BE2C (cell line): ENCODE results near the gene HPGDS.
A peak's percentile ranks its signal among the peaks of the same experiment; 100 is the strongest.

Source experiments
- DNase-seq: peaks from one replicate; pipeline ENCODE4 v3.0.0-alpha.2; 2020
- H3K27me3 ChIP-seq: fragments of 250-450 bp; sonication (Bioruptor Pico); 2 replicates; pipeline ENCODE4 v1.5.1; 2020; ENCODE audit warnings: mild to moderate bottlenecking
- H3K36me3 ChIP-seq: fragments of 250-450 bp; sonication (Bioruptor Pico); 2 replicates; pipeline ENCODE4 v1.5.1; 2020; ENCODE audit warnings: mild to moderate bottlenecking
- H3K4me1 ChIP-seq: fragments of 250-450 bp; sonication (Bioruptor Pico); 2 replicates; pipeline ENCODE4 v1.5.1; 2020
- H3K4me3 ChIP-seq: 2 replicates; pipeline ENCODE4 v1.5.1; 2011; ENCODE audit warnings: low read depth, low read length
- H3K9me3 ChIP-seq: fragments of 250-450 bp; sonication (Bioruptor Pico); 2 replicates; pipeline ENCODE4 v1.5.1; 2020
- CTCF ChIP-seq: IDR thresholded peaks from 2 replicates; pipeline ENCODE4 v1.5.1; 2012; ENCODE audit warnings: mild to moderate bottlenecking, low read depth, low read length

HPGDS gene

DNA sequence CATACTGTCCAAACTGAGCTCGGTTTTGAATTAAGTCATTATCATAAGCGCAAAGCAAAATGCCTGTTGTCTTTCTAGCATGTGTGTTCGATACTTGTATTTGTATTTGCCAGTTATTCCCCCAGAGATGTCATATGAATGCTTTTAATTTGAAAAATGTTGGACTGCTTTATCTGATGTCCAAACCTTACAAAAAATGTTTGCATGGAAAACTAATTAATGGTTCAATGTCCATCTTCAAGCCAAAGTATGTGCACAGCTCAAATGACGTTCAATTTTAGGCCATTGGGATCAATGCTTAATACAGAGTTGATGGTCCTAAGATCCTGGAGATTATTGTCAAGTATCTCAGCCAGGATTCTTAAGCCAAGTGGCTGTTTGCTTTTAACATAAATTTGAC lies 17.2 kb upstream of the HPGDS start:
- Histone ChIP-seq H3K27me3 (no peaks in the 10 kb centered on the region), H3K4me1 (peaks cover 5% of the 10 kb centered on the region), H3K4me3 (no peak overlapping the region), H3K36me3 (no peaks in the 10 kb centered on the region), H3K9me3 (no peaks in the 10 kb centered on the region)
- TF ChIP-seq CTCF: no peak
- no peak for DNase-seq

- Histone ChIP-seq H3K4me1 (peaks cover 5% of the 10 kb centered on the region), H3K9me3 (no peaks in the 10 kb centered on the region), H3K27me3 (no peaks in the 10 kb centered on the region), H3K4me3 (no peak overlapping the region), H3K36me3 (no peaks in the 10 kb centered on the region)
- no peak for DNase-seq
- no peak for TF ChIP-seq CTCF
These were observed 16.6 kb upstream of the HPGDS start for GRCh38 chr4:94359221-94359620.

GRCh38 chr4:94358101-94358500 lies 15.5 kb upstream of the HPGDS start:
- Histone ChIP-seq H3K4me3 (no peak overlapping the region), H3K9me3 (no peaks in the 10 kb centered on the region), H3K27me3 (no peaks in the 10 kb centered on the region), H3K4me1 (peaks cover 12% of the 10 kb centered on the region), H3K36me3 (no peaks in the 10 kb centered on the region)
- no peak for DNase-seq
- TF ChIP-seq CTCF: no peak

- DNase-seq: no peak
- TF ChIP-seq CTCF: no peak
- H3K36me3 ChIP-seq: no peaks in the 10 kb centered on the region
- H3K4me3 ChIP-seq: no peak overlapping the region
- H3K27me3 ChIP-seq: no peaks in the 10 kb centered on the region
- peaks cover 8% of the 10 kb centered on the region for H3K4me1 ChIP-seq
- H3K9me3 ChIP-seq: no peaks in the 10 kb centered on the region
These were observed 15.0 kb upstream of the HPGDS start for GRCh38 chr4:94357624-94358023.

DNA sequence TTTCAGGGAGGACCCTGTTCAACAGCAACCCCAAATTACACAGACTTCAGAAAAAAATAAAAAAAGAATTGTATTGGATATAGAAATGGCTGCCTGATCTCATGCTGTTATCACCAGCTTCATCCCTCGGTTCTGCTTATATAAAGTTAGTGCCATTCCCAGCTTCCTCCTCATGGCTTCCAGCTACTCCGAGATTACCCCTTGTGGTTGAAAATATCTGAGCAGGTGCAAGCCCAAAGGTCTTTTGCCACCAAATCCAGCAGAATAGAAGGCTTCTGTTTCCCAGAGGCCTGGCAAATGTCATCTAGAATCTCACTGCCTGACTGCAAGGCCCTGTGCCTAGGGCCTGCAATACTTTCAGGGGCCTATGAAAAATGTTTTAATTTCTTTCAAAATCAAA lies 13.8 kb upstream of the HPGDS start:
- Histone ChIP-seq H3K36me3 (no peaks in the 10 kb centered on the region), H3K9me3 (no peaks in the 10 kb centered on the region), H3K4me3 (no peak overlapping the region), H3K27me3 (no peaks in the 10 kb centered on the region), H3K4me1 (peaks cover 11% of the 10 kb centered on the region)
- peak; percentile 33 for DNase-seq
- 0 out of 2 replicates have a peak, but pooled peaks have one; percentile 27 for TF ChIP-seq CTCF

- no peaks in the 10 kb centered on the region for H3K27me3 ChIP-seq
- no peaks in the 10 kb centered on the region for H3K9me3 ChIP-seq
- no peak for TF ChIP-seq CTCF
- no peak for DNase-seq
- peaks cover 11% of the 10 kb centered on the region for H3K4me1 ChIP-seq
- H3K4me3 ChIP-seq: no peak overlapping the region
- H3K36me3 ChIP-seq: no peaks in the 10 kb centered on the region
These were observed 11.8 kb upstream of the HPGDS start for GRCh38 chr4:94354474-94354896.
